M059J (cell line): ENCODE data around the gene IQSEC1. TPM values are rescaled to one million over a fixed set of nuclear protein-coding genes. Genes with fewer than 3 reads are reported as not detected.

ENCODE experiments used
- DNase-seq: peaks from one replicate; pipeline ENCODE4 v3.0.0-alpha.2; 2012; ENCODE audit warnings: low read depth
- total RNA-seq: library from RNA; depleted of rRNA; stranded (reverse); fragments of >200 nt; shearing (Covaris generic); gene quantifications from 2 replicates; pipeline ENCODE4 v1.2.3, GENCODE V29; 2014

IQSEC1 gene
- total RNA-seq, 1 experiment from 2014 or later = 7.4 TPM

DNA sequence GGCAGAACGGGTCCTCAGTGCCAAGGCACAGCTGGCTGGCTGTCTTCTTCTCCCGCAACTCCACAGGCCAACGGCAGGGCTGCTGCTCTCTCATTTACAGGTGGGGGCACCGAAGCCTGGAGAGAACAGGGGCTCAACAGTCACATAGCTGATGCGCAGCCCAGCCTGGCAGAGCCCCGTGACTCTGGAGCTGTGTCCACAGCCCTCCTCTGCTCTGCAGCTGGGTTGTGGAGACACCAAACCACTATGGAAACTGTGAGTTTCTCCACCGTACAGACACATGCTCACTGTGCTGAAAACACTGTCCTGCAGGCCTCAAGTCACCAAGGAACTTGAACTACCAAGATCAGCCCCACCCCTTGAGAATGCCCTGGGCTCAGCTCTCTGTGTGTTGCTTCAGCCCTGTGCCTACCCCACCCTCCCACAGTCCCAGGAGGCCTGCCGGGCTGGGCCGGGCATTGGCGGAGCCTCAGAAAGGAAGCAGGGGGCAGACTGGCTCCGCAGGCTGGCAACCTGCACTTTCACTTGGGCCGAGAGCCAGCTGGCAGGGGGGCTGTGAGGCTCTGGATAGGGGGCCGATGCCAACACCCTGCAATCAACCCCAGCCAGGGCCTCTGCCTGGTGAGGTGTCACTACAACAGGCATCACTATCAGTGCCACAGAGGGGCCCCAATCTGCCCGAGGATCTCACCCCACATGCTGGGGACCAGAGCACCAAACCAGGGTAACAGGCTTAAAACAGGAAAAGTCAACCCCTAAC lies 118.2 kb downstream of the IQSEC1 start:
- no peak for DNase-seq

GRCh38 chr3:12954180-12954579 lies 119.0 kb downstream of the IQSEC1 start:
- no peak for DNase-seq

DNA sequence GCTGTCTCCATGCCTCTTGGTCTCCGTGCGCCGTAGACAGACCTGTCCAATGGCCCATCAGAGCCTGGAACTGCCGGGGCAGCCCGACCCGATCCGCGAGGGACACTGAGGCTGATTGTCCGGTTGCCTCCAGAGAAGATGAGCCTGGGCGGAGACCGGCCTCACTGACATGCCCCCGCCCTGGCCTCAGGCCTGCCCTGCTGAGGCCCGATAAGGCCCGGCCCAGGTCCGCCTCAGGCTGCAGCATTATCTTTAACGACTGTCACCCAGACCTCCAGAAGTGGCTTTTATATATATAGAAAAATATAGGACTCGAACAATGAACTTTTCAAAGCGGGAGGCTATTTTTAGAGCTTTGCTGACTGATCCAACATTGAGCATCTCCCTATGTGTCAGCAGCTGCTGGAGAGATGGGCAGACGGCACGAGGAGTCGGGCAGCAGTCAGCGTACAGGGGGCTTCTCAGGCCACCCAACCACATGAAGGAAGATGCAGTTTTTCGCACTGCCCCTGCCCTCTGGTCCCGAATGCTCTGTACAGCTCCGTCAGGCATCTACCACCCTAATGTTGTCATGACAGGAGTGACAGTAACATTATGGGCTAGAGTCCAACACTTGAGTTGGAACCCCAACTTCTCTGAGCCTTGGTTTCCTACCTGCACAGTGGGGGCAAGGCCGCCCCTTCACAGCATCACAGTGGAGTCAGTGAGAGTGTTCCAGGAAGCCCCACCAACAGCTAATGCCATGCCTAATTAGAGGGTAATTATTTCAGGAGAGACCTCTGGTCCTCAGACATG lies 119.8 kb downstream of the IQSEC1 start:
- DNase-seq = no peak

GRCh38 chr3:12952343-12953200 lies 120.7 kb downstream of the IQSEC1 start:
- DNase-seq = no peak

- peak; percentile 90 for DNase-seq
Observed at GRCh38 chr3:12948891-12949711, 124.1 kb downstream of the IQSEC1 start.

DNA sequence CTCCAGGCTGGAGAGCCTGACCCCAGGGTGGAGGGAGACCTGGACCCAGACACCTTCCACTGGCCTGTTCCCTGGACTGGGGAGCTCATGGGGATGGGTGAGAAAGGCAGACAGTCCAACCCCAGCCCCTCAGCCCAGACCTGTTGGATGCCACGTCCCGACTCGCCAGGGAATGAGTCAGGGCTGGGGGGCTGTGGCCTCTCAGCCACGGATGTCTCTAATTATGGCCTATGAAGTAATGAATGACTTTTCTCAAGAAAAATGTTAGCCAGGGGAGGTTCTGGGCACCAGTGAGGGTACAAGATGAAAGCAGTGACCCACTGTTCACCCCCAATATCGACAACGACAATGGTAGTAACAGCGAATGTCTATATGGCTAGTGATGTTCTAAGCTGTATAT lies 124.9 kb downstream of the IQSEC1 start:
- DNase-seq = peak; percentile 56

DNA sequence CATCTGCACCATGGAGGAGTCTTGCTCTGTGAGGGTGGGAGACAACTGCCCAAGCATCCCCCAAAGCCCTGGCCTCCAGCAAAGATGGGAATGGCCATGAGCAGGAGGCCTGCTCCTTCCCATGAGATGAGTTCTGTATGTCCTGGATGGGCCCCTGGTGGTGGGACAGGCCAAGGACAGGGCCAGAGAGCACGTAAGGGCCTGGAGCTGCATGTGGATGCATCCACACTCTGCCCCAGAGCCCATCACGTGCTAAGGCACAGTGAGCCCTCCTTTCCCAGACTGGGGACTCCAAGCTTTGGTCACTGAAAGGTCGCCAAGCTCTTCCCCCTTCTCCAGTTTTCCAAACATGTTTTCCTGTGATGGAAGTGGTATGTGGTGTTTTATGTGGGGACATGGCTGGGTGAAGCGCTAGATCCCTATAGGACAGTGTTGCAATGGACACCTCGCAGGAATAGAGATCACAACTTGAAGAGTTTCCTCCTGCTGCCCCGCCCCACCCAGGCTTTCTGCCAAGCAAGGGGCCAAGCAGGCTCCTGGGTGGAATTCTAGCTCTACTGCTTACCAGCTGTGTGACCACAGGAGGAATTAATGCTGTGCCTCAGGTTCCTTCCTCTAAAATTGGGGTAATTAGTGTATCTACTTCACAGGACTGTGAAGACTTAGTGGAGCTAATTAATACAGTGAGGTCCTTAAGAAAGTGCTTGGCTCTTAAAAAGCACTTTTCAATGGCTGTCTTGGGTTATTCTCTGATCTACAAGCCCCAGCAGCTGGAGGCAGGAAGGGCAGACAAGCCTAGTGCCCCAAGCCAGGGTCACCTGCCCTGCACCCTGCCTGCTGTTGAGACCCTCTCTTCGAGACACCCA lies 125.5 kb downstream of the IQSEC1 start:
- peak; percentile 75 for DNase-seq

DNA sequence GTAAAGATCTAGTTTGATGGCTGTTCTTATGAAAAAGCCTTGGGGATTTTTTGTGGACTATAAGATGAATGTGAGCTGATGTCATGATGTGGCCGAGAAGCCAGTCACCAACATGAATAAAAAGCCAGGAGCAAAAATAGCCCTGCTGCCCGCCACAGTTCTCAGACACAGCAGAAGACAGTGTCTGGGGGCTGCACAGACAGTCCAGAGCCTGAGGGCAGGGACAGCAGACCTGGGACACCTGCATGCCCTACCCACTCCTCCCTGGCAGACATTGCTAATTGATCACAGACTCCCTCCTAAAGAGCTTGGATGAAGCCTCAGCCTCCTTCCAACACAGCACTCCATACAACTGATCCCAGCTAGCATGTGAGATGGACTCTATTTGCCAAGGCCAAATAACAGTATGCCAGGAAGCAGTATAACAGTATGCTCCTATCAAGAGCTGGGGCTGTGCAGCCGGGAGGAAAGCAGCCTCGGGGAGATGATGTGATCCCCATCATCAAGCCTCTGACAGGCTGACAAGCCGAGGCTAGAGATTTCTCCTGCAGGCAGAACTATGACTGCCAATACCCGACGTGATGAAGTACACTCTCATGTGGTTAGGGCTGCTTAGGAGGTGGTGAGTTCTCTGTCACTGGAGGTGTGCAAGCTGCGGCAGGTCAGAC lies 126.4 kb downstream of the IQSEC1 start:
- DNase-seq = no peak

DNA sequence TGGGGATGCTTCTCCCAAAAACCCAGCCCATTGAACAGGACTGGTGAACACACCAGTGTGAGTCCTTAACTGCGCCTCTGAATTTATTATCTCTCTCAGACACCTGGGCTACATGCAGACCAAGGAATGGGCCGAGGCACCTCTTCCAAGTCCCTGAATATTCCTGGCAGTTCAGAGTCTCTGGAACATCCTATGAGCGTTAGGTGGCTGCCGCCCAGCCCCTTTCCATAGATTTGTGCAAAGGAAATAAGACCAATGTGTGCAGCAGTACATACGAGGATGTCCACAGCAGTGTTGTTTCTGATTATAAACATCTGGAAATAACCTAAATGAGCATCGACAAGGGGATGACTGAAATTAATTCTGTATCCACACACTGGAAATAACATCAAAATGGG lies 127.0 kb downstream of the IQSEC1 start:
- no peak for DNase-seq

GRCh38 chr3:12944849-12945248 lies 128.4 kb downstream of the IQSEC1 start:
- no peak for DNase-seq

DNA sequence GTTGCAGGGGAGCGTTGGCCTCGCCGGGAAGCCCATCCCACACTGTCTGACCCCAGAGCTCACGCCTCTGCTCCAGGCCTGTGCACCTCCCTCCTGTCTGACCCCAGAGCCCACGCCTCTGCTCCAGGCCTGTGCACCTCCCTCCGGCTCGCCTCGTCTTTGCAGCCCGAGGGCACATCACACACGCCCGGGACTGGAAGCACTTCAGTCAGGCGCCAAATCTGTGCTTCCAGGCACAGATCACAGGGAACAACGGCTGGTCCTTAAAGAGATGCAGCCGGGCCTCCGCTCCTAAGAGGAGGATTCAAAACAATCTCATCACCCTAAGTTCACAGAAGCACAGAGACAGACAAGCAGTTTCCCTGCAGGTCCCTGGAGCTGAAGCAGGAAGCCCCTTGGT lies 128.8 kb downstream of the IQSEC1 start:
- no peak for DNase-seq

DNA sequence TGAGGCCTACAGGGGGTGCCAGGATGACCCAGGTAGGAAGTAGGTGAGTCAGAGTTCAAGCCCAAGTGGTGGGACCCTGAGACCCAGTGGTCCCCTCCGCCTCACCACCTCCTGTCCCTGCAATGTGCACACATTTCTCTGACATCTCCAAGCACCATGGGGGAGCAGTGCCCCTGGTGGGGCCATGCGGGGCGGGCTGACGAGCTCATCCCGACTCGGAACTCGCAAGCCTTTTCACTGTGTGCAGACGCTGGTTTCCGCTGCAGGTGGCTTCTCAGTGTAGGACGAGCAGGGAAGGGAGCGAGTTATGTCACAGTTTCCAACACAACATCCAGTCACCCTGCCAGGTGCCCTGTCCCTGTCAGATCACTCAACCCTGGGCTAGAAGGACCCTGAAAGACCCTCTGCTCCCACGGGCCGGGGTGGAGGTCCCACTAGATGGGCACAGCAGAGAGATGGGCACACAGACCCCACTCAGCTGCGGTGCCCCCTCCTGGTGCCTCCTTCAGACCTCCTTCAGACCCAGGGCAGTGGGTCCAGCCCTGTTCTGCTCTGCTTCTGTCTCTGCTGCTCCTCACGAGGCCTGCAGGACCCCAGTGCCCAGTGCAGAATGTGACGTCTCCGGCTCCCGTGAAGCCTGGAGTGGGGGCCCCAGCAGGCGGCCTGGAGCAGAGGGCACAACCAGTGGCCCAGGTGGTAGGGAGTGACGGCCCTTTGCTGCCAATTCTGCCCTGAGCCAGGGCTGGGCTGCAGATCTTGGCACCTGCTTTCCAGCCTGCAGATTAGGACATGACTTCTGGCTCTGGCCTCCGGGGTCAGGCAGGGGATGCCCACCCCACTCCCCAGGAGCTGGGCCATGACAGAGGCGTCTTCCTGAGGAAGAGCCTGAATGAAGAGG lies 129.9 kb downstream of the IQSEC1 start:
- no peak for DNase-seq

GRCh38 chr3:12941495-12942023 lies 131.7 kb downstream of the IQSEC1 start:
- no peak for DNase-seq

- DNase-seq = no peak
Observed at GRCh38 chr3:12940854-12941253, 132.4 kb downstream of the IQSEC1 start.

- DNase-seq = no peak
Observed at GRCh38 chr3:12939137-12939536, 134.1 kb downstream of the IQSEC1 start.

DNA sequence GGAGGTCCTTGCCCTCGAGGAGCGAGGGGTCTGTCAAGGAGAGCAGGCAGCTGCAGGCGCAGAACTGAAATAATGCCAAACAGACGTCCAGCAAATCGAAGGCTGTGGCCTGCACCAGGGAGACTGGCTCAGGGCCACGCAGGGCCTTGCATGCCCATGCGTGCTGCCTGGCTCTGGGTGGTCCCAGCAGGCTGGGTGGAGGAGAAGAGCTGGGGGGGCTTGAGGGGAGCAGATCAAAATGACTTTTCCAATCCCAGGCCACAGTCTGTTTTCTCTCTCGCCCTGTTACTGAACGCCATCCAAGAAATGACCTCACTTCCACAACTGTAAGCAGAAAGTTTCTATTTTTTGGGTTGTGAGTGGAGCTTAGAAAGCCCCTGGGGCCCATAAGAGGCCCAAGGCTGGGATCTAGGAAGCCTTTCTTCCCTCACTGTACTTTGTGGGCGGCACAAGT lies 134.9 kb downstream of the IQSEC1 start:
- DNase-seq = no peak

- no peak for DNase-seq
Observed at GRCh38 chr3:12935861-12936830, 137.1 kb downstream of the IQSEC1 start.
